Measurements from ENCODE around the gene LIMS2.
A peak's percentile ranks its signal among the peaks of the same experiment; 100 is the strongest.

Gene LIMS2

GRCh38 chr2:127651971-127652550 lies 23.3 kb downstream of the LIMS2 start:
- TF ChIP-seq CTCF (conservative IDR thresholded peaks at IDR 0.05) = no peak
- TF ChIP-seq ZFX (IDR thresholded peaks at IDR 0.05) = no peak
- H3K27ac ChIP-seq = no peak overlapping the region

GRCh38 chr2:127651381-127651809 lies 23.9 kb downstream of the LIMS2 start:
- no peak overlapping the region for H3K27ac ChIP-seq
- TF ChIP-seq ZFX (IDR thresholded peaks at IDR 0.05) = no peak
- TF ChIP-seq CTCF (conservative IDR thresholded peaks at IDR 0.05) = no peak

GRCh38 chr2:127650785-127651380 lies 24.4 kb downstream of the LIMS2 start:
- no peak for TF ChIP-seq CTCF (conservative IDR thresholded peaks at IDR 0.05)
- H3K27ac ChIP-seq = no peak overlapping the region

GRCh38 chr2:127650041-127650784 lies 25.1 kb downstream of the LIMS2 start:
- TF ChIP-seq ZFX (IDR thresholded peaks at IDR 0.05) (no peak), CTCF (conservative IDR thresholded peaks at IDR 0.05) (no peak; the same call in 1 of the 2 replicates)
- no peak overlapping the region for H3K27ac ChIP-seq

- no peak overlapping the region for H3K27ac ChIP-seq
- TF ChIP-seq ZFX (IDR thresholded peaks at IDR 0.05) (no peak), CTCF (conservative IDR thresholded peaks at IDR 0.05) (peak; percentile 85)
These were observed 25.7 kb downstream of the LIMS2 start for GRCh38 chr2:127649684-127650040.

GRCh38 chr2:127649100-127649611 lies 26.2 kb downstream of the LIMS2 start:
- TF ChIP-seq CTCF (conservative IDR thresholded peaks at IDR 0.05) (no peak), ZFX (IDR thresholded peaks at IDR 0.05) (no peak)
- H3K27ac ChIP-seq = no peak overlapping the region

GRCh38 chr2:127648321-127648720 lies 27.0 kb downstream of the LIMS2 start:
- TF ChIP-seq ZFX (IDR thresholded peaks at IDR 0.05) (no peak), CTCF (conservative IDR thresholded peaks at IDR 0.05) (no peak)
- H3K27ac ChIP-seq = no peak overlapping the region
